Keratinocyte (primary cell): ENCODE data around the gene CRTC3. TPM values are rescaled to one million over a fixed set of nuclear protein-coding genes. Genes with fewer than 3 reads are reported as not detected.
A peak's percentile ranks its signal among the peaks of the same experiment; 100 is the strongest.

Experiments
- DNase-seq: peaks from one replicate; pipeline ENCODE4 v3.0.0-alpha.2; 2011; ENCODE audit warnings: low read depth, missing footprints, low spot score
- FAIRE-seq: peaks from 2 replicates; lab custom pipeline; 2011; peaks lifted over from hg19 to GRCh38; lab: Jason Lieb, UNC
- H2AFZ ChIP-seq: 2 replicates; pipeline ENCODE4 v1.6.0; 2012; ENCODE audit warnings: low read length, control low read depth, inconsistent platforms; ENCODE audit not compliant: control insufficient read depth
- H3K27ac ChIP-seq: 2 replicates; pipeline ENCODE4 v1.5.1; 2011; ENCODE audit warnings: low read length; ENCODE audit not compliant: control insufficient read depth, insufficient read depth
- H3K27me3 ChIP-seq: 3 replicates; pipeline ENCODE4 v1.6.0; 2011; ENCODE audit warnings: low read length; ENCODE audit not compliant: control insufficient read depth, insufficient read depth; ENCODE audit errors: extremely low read depth
- H3K36me3 ChIP-seq, 2 experiments: 2 replicates in 1 of 2; 3 replicates in 1 of 2; pipeline ENCODE4 v1.5.1; 2011; ENCODE audit warnings: low read length in 2 of 2, mild to moderate bottlenecking in 1 of 2; ENCODE audit not compliant: control insufficient read depth in 2 of 2, insufficient read depth in 2 of 2; ENCODE audit errors: extremely low read depth in 1 of 2
- H3K4me1 ChIP-seq: 3 replicates; pipeline ENCODE4 v1.5.1; 2011; ENCODE audit warnings: low read length; ENCODE audit not compliant: control insufficient read depth, insufficient read depth; ENCODE audit errors: extremely low read depth
- H3K4me2 ChIP-seq: 3 replicates; pipeline ENCODE4 v1.6.0; 2011; ENCODE audit warnings: low read depth, low read length; ENCODE audit not compliant: control insufficient read depth, insufficient read depth; ENCODE audit errors: extremely low read depth
- H3K4me3 ChIP-seq, 3 experiments: fragments of 200-600 bp in 1 of 3; sonication (generic) in 1 of 3; 2 replicates in 2 of 3; 3 replicates in 1 of 3; pipeline ENCODE4 v1.5.1; 2011 to 2016; ENCODE audit warnings: low read length in 3 of 3, mild to moderate bottlenecking in 3 of 3, control low read depth in 2 of 3, inconsistent platforms in 1 of 3, low read depth in 1 of 3, mixed read lengths in 1 of 3, mixed run types in 1 of 3, moderate library complexity in 1 of 3; ENCODE audit not compliant: control insufficient read depth in 2 of 3, insufficient read depth in 2 of 3; ENCODE audit errors: extremely low read depth in 1 of 3
- H3K79me2 ChIP-seq: 2 replicates; pipeline ENCODE4 v1.6.0; 2012; ENCODE audit warnings: low read length; ENCODE audit not compliant: control insufficient read depth, insufficient read depth
- H3K9ac ChIP-seq: 3 replicates; pipeline ENCODE4 v1.6.0; 2011; ENCODE audit warnings: low read length; ENCODE audit not compliant: control insufficient read depth, insufficient read depth; ENCODE audit errors: extremely low read depth
- H3K9me1 ChIP-seq: 3 replicates; pipeline ENCODE4 v1.6.0; 2011; ENCODE audit warnings: low read length; ENCODE audit not compliant: control insufficient read depth, insufficient read depth; ENCODE audit errors: extremely low read depth
- H3K9me3 ChIP-seq: 2 replicates; pipeline ENCODE4 v1.5.1; 2012; ENCODE audit warnings: low read depth, low read length; ENCODE audit not compliant: control insufficient read depth
- H4K20me1 ChIP-seq: 3 replicates; pipeline ENCODE4 v1.6.0; 2011; ENCODE audit warnings: low read length; ENCODE audit not compliant: control insufficient read depth, insufficient read depth; ENCODE audit errors: extremely low read depth
- EZH2 ChIP-seq: IDR thresholded peaks from one replicate; pipeline ENCODE4 v1.6.1; 2012; ENCODE audit warnings: inconsistent platforms, mild to moderate bottlenecking, low read length, moderate library complexity
- dilution Hi-C: fragments of 300-500 bp; cut with MboI; formaldehyde crosslinking; loops from one replicate; pipeline ENCODE4 v1.7.0; 2020; ENCODE audit warnings: low sequenced_read_pairs; ENCODE audit not compliant: extremely low pct_ligation_motif_present
- polyA plus RNA-seq, 5 experiments: library from polyadenylated mRNA; depleted of rRNA in 3 of 5; stranded (reverse) in 3 of 5; stranded (forward) in 1 of 5; unstranded in 1 of 5; fragments of >200 nt; gene quantifications; 1 replicate in 1 of 5; 2 replicates in 3 of 5; 3 replicates in 1 of 5; pipeline versions ENCODE4 v1.2.1 to v1.2.3, GENCODE V29; 2011 to 2012; ENCODE audit warnings: missing spikeins in 2 of 5, low read depth in 1 of 5, low replicate concordance in 1 of 5
- TF ChIP-seq, protein P1 (sequence below), 3 experiments: IDR thresholded peaks in 1 of 3; conservative IDR thresholded peaks in 1 of 3; optimal IDR thresholded peaks in 1 of 3; 2 replicates in 2 of 3; 3 replicates in 1 of 3; pipeline versions ENCODE3 to v1.5.1; 2011; ENCODE audit warnings: low read length in 3 of 3, mild to moderate bottlenecking in 3 of 3, moderate library complexity in 2 of 3, control low read depth in 1 of 3, inconsistent platforms in 1 of 3; ENCODE audit not compliant: insufficient read depth in 2 of 3; ENCODE audit errors: extremely low read depth in 1 of 3

The CRTC3 gene
- polyA plus RNA-seq, 1 donor (not counting 4 experiments of a cell fraction or from before 2014, with no cell fraction given) = 11.9 TPM

DNA sequence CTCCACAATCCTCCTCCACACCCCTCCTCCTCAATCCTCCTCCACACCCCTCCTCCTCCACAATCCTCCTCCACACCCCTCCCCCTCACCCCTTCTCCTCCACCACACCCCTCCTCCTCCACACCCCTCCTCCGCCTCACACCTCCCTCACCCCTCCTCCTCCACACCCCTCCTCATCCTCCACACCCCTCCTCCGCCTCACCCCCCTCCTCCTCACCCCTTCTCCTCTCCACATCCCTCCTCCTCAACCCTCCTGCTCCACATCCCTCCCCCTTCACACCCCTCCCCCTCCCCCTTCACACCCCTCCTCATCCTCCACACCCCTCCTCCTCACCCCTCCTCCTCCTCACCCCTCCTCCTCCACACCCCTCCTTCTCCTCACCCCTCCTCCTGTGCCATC, 117.6 kb downstream of the CRTC3 start:
- dilution Hi-C loops = no loop called here
- no peak overlapping the region for H3K9ac ChIP-seq
- no peak overlapping the region for H2AFZ ChIP-seq
- no peaks in the 10 kb centered on the region for H3K27me3 ChIP-seq
- FAIRE-seq = no peak
- H3K9me1 ChIP-seq = no peaks in the 10 kb centered on the region
- DNase-seq = no peak
- H3K4me2 ChIP-seq = no peak overlapping the region
- H3K4me1 ChIP-seq = peaks cover 6% of the 10 kb centered on the region
- no peaks in the 10 kb centered on the region for H4K20me1 ChIP-seq
- TF ChIP-seq, protein P1, sequence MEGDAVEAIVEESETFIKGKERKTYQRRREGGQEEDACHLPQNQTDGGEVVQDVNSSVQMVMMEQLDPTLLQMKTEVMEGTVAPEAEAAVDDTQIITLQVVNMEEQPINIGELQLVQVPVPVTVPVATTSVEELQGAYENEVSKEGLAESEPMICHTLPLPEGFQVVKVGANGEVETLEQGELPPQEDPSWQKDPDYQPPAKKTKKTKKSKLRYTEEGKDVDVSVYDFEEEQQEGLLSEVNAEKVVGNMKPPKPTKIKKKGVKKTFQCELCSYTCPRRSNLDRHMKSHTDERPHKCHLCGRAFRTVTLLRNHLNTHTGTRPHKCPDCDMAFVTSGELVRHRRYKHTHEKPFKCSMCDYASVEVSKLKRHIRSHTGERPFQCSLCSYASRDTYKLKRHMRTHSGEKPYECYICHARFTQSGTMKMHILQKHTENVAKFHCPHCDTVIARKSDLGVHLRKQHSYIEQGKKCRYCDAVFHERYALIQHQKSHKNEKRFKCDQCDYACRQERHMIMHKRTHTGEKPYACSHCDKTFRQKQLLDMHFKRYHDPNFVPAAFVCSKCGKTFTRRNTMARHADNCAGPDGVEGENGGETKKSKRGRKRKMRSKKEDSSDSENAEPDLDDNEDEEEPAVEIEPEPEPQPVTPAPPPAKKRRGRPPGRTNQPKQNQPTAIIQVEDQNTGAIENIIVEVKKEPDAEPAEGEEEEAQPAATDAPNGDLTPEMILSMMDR (optimal IDR thresholded peaks at IDR 0.05 in 1 of 3, IDR thresholded peaks at IDR 0.05 in 1 of 3, conservative IDR thresholded peaks at IDR 0.05 in 1 of 3; ENCODE audit: extremely low read depth in 1 of 3, insufficient read depth in 2 of 3, low read length in 3 of 3) = no peak
- no peak for TF ChIP-seq EZH2
- H3K4me3 ChIP-seq = no peak overlapping the region
- H3K27ac ChIP-seq = no peak overlapping the region
- no peaks in the 10 kb centered on the region for H3K79me2 ChIP-seq
- H3K9me3 ChIP-seq = no peaks in the 10 kb centered on the region
- peaks cover 5 to 6% of the 10 kb centered on the region in 2 experiments for H3K36me3 ChIP-seq

GRCh38 chr15:90648137-90649070, 118.7 kb downstream of the CRTC3 start:
- Histone ChIP-seq H3K79me2 (no peaks in the 10 kb centered on the region), H3K9me3 (no peaks in the 10 kb centered on the region), H2AFZ (no peak overlapping the region), H3K27ac (no peak overlapping the region), H3K9me1 (no peaks in the 10 kb centered on the region), H4K20me1 (no peaks in the 10 kb centered on the region), H3K9ac (no peak overlapping the region), H3K4me2 (peak overlapping the region; percentile 55), H3K36me3 (peaks cover 0 to 3% of the 10 kb centered on the region in 2 experiments), H3K4me1 (peaks cover 6% of the 10 kb centered on the region), H3K4me3 (peak overlapping the region in 1 of 3 experiments; percentile 5), H3K27me3 (no peaks in the 10 kb centered on the region)
- no peak for TF ChIP-seq EZH2
- TF ChIP-seq, protein P1 (optimal IDR thresholded peaks at IDR 0.05 in 1 of 3, IDR thresholded peaks at IDR 0.05 in 1 of 3, conservative IDR thresholded peaks at IDR 0.05 in 1 of 3; ENCODE audit: extremely low read depth in 1 of 3, insufficient read depth in 2 of 3, low read length in 3 of 3) = peak; percentile 75 to 89 (median 77)
- dilution Hi-C loops = no loop called here
- FAIRE-seq (no peak), DNase-seq (no peak)
